ENCODE data around the gene SHROOM3.

Gene SHROOM3

GRCh38 chr4:76489686-76490161 is 54.7 kb downstream of the SHROOM3 start:
- DNase-seq (ENCODE audit: extremely low read depth in 1 of 2, low read depth in 1 of 2), result no peak

DNA sequence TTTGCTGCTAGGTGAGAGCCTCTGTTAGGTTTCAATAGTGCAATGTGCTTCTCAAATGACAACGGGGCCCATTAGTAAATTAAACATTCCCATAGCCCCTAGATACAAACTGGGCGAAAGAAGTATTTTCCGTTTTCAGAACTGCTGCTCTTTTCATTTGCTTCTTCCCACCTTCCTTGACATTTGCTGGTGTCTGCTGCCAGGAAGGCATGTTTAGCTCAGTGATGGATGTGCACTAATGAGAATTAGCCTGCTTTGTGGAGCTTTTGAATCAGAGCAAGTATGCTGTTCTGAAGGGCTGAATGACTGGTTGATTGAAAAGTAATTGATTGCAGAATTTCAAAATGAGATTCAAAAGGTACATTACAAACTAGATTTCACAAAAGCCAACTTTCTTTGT is 57.0 kb downstream of the SHROOM3 start:
- no peak for DNase-seq (ENCODE audit: extremely low read depth in 1 of 2, low read depth in 1 of 2)

DNA sequence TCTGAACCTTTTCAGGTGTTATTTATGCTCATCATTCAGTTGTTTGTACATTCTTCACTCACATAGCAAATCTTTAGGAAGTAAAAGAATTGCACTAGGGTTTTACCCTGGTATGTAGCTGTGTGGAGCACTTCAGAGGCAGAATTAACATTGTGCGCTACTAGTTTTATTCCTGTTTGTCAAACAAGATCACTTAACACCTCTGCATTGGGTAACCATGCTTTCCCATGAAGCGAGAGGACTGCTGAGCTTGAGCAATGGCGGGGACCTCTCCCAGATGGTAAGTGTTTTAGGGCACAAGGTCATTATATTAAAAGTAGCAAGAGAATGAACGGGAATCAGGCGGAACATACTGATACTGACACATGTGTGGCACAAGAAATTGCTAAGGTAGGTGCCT is 59.2 kb downstream of the SHROOM3 start:
- DNase-seq (ENCODE audit: extremely low read depth in 1 of 2, low read depth in 1 of 2), result no peak

GRCh38 chr4:76494871-76495590 is 60.0 kb downstream of the SHROOM3 start:
- no peak for DNase-seq (ENCODE audit: extremely low read depth in 1 of 2, low read depth in 1 of 2)

DNA sequence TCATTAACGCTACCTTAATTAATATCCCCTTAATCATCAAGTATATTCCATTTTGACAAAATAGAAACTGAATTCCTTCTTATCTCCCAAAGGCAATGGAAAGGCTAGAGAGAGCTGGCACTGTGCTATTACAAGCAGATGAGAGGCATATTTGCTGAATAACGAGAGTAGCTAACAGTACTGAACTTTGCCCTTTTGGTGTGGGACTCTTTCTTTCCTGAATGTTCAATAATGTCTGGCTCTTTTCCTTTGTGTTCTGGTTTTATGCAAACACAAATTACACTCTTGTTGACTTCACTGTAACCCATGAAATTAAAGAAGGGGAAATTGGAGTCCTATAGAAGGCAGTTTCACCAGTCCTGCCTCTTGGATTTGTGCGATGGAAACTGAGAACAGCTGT is 63.5 kb downstream of the SHROOM3 start:
- DNase-seq (ENCODE audit: extremely low read depth in 1 of 2, low read depth in 1 of 2), result no peak

- no peak for DNase-seq (ENCODE audit: extremely low read depth in 1 of 2, low read depth in 1 of 2)
Measured at GRCh38 chr4:76499461-76499860, 64.4 kb downstream of the SHROOM3 start.

DNA sequence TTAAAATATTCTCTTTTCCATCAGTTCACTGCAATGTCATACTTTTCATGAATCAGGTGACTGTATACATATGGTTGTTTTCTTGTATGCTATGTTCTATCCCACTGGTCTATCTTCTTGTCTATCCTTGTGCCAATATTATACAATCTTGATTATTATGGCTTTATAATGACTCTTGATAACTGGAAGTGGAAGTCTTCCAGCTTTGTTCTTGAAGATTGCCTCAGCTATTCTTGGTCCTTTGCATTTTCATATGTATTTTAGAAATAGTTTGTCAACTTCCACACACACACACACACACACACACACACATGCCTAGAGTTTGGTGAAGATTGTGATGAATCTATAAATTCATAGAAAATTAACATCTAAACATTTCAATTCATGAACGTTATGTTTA is 67.9 kb downstream of the SHROOM3 start:
- DNase-seq (ENCODE audit: extremely low read depth in 1 of 2, low read depth in 1 of 2), result no peak

GRCh38 chr4:76504613-76505465 is 69.8 kb downstream of the SHROOM3 start:
- no peak for DNase-seq (ENCODE audit: extremely low read depth in 1 of 2, low read depth in 1 of 2)

- DNase-seq (ENCODE audit: extremely low read depth in 1 of 2, low read depth in 1 of 2), result no peak
Measured at GRCh38 chr4:76511947-76512346, 76.9 kb downstream of the SHROOM3 start.

- DNase-seq (ENCODE audit: extremely low read depth in 1 of 2, low read depth in 1 of 2), result no peak
Measured at GRCh38 chr4:76513482-76513881, 78.5 kb downstream of the SHROOM3 start.

- DNase-seq (ENCODE audit: extremely low read depth in 1 of 2, low read depth in 1 of 2), result no peak
Measured at GRCh38 chr4:76514087-76514486, 79.1 kb downstream of the SHROOM3 start.

- DNase-seq (ENCODE audit: extremely low read depth in 1 of 2, low read depth in 1 of 2), result no peak
Measured at GRCh38 chr4:76515975-76516843, 81.2 kb downstream of the SHROOM3 start.

DNA sequence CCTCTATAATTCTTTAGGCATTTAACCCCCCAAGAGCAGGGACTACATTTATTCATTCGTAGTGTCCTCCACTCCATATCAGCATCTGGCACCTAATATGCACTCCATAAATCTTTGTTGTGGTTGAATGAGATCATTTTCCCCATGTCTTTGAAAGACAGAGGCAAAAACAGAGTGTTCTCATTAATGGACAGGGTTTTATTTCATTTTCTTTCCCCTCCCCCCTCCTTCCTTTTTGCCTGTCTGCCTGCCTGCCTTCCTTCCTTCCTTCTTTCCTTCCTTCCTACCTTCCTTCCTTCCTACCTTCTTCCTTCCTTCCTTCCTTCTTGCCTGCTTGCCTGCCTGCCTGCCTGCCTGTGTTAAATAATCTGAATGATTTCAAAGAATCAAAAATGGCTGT is 83.2 kb downstream of the SHROOM3 start:
- DNase-seq (ENCODE audit: extremely low read depth in 1 of 2, low read depth in 1 of 2), result no peak

DNA sequence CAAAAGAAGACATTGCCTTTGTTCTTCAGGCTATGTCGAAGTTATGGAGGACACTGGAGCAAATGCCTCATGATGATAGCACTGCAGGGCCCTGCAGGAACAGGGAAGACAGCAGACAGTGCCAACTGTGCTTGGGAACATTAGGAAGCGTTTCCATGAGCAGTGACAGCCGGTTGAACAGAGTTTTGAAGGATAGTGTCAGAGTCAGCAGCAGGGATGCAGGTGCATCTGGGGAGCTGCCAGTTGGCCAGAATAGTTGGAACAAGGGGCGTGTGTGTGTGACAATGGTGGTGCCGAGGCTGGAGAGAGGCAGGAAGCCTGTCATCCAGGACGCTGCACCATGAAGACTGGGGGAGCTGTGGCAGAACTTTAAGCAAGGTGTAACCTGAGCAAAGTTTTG is 88.6 kb downstream of the SHROOM3 start:
- no peak for DNase-seq (ENCODE audit: extremely low read depth in 1 of 2, low read depth in 1 of 2)

DNA sequence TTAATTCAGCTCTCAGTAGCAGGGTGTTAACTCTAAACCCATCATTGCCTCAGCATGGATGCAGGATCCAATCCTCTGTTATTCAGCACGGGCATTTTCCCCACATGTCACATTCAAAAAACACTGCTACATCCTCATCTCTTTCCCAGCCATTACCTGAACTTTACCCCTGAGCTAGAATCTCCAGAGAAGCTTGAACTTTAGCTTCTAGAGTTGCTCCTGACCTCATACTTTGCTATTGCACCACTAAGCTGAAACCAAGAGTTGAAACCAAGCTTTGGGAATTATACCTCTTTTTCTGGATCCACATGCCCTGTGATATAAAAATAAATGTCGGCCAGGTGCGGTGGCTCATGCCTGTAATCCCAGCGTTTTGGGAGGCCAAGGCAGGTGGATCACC is 90.7 kb downstream of the SHROOM3 start:
- DNase-seq (ENCODE audit: extremely low read depth in 1 of 2, low read depth in 1 of 2), result no peak

DNA sequence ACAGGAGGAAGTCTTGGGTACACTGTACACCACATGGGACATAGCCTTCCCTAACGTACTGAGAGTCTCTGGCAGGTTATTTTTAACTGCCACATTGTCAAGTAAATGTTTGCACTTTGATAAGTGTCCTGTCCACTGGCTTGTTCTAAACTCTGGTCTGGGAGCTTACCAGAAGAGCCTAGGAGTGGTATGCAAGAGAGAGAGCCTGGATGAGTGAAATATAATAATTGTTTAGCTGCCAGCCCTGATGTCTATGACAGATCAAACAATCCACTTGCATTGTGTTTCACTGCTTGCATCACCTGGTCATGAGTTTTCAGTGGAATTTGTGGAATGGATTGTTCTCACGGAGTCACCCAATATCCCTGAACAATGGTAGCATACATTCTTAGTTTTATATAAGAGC is 91.6 kb downstream of the SHROOM3 start:
- no peak for DNase-seq (ENCODE audit: extremely low read depth in 1 of 2, low read depth in 1 of 2)

GRCh38 chr4:76527666-76528065 is 92.6 kb downstream of the SHROOM3 start:
- no peak for DNase-seq (ENCODE audit: extremely low read depth in 1 of 2, low read depth in 1 of 2)

DNA sequence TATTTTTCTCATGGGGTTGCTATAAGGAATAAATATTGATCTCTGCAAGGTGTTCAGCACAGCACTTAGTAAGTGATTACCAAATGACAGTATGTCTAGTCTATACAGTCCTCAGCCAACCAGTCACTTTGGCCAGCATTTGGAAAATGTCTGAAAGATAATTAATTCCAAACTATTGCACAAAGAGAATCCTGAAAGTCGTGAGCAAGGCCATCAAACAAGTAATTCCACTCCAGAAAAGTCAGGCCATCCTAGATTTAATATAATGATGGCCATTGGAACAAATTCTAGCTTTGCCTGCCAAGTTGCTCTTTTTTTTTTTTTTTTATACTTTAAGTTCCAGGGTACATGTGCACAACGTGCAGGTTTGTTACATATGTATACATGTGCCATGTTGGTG is 96.6 kb downstream of the SHROOM3 start:
- no peak for DNase-seq (ENCODE audit: extremely low read depth in 1 of 2, low read depth in 1 of 2)

GRCh38 chr4:76532805-76533204 is 97.8 kb downstream of the SHROOM3 start:
- DNase-seq (ENCODE audit: extremely low read depth in 1 of 2, low read depth in 1 of 2), result no peak

- DNase-seq (ENCODE audit: extremely low read depth in 1 of 2, low read depth in 1 of 2), result no peak
Measured at GRCh38 chr4:76533314-76533713, 98.3 kb downstream of the SHROOM3 start.

All from stimulated activated CD8-positive, alpha-beta memory T cell treated with anti-CD3 and anti-CD28 coated beads, Interleukin-7, amount 100 ng/mL, for 48 hours (primary cell).